ENCODE measurements around the gene RFXANK. TPM values are rescaled to one million over a fixed set of nuclear protein-coding genes. Genes with fewer than 3 reads are reported as not detected.
A peak's percentile ranks its signal among the peaks of the same experiment; 100 is the strongest.

The RFXANK gene
- total RNA-seq, 4 donors from 2014 or later = 32.5 to 87.8 (median 57.0) TPM

DNA sequence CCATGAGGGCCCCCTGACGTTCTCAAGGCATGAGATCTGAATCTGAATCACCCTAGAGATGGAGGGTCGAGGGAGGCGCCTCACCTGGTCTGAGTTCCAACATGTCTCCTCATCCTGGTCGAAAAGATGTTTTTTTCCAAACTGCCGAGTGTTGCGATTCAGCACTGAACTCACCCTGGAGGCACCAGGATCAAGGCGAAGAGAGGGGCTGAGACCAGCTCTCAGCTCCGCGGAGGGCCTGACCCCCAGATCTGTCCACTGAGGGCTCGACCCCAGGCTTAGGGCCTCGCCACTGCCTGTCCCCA lies 10.6 kb downstream of the RFXANK start:
- TF ChIP-seq POLR2A (IDR thresholded peaks at IDR 0.05) = no peak
- TF ChIP-seq, protein P1, sequence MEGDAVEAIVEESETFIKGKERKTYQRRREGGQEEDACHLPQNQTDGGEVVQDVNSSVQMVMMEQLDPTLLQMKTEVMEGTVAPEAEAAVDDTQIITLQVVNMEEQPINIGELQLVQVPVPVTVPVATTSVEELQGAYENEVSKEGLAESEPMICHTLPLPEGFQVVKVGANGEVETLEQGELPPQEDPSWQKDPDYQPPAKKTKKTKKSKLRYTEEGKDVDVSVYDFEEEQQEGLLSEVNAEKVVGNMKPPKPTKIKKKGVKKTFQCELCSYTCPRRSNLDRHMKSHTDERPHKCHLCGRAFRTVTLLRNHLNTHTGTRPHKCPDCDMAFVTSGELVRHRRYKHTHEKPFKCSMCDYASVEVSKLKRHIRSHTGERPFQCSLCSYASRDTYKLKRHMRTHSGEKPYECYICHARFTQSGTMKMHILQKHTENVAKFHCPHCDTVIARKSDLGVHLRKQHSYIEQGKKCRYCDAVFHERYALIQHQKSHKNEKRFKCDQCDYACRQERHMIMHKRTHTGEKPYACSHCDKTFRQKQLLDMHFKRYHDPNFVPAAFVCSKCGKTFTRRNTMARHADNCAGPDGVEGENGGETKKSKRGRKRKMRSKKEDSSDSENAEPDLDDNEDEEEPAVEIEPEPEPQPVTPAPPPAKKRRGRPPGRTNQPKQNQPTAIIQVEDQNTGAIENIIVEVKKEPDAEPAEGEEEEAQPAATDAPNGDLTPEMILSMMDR (IDR thresholded peaks at IDR 0.05) = no peak
- no peaks in the 10 kb centered on the region for H3K27me3 ChIP-seq
- H3K9me3 ChIP-seq = no peaks in the 10 kb centered on the region
- H3K36me3 ChIP-seq = peaks cover 8 to 24% of the 10 kb centered on the region in 2 donors
- peak overlapping the region in 2 of 3 donors; percentile 60 to 65 for H3K4me3 ChIP-seq (replicated peaks in 1 of 3)
- intact Hi-C loops (cut with DNase I) = no loop called here
- no peak for DNase-seq
- WGBS, 2 donors = 21 to 32% methylated on average over 6 to 11 of the region's 11 CpGs
- peak overlapping the region; percentile 48 to 70 (median 58) for H3K27ac ChIP-seq
- peaks cover 8 to 22% of the 10 kb centered on the region in 2 donors for H3K4me1 ChIP-seq

- Histone ChIP-seq H3K27ac (peak within 1 kb of the TSS; percentile 48 to 70 (median 58)), H3K36me3 (peaks cover 8 to 20% of the 10 kb centered on the region in 2 donors), H3K27me3 (no peaks in the 10 kb centered on the region), H3K4me1 (peaks cover 8 to 22% of the 10 kb centered on the region in 2 donors), H3K4me3 (replicated peaks in 1 of 3) (peak within 1 kb of the TSS; percentile 52 to 65 (median 60)), H3K9me3 (no peaks in the 10 kb centered on the region)
- WGBS, 2 donors = 7 to 14% methylated on average over 36 to 59 of the region's 60 CpGs
- intact Hi-C loops (cut with DNase I) = no loop called here
- peak; percentile 92 to 93 for DNase-seq
- peak in 1 of 2 donors; percentile 24 for TF ChIP-seq POLR2A (IDR thresholded peaks at IDR 0.05)
- TF ChIP-seq, protein P1 (IDR thresholded peaks at IDR 0.05) = peak in 1 of 6 experiments; percentile 18
Observed at GRCh38 chr19:19203012-19203856, 11.2 kb downstream of the RFXANK start, which contains the start of gene NR2C2AP. Gene NR2C2AP (minus strand): TSS chr19:19203414. CDS start chr19:19203060, 354 bp downstream.

DNA sequence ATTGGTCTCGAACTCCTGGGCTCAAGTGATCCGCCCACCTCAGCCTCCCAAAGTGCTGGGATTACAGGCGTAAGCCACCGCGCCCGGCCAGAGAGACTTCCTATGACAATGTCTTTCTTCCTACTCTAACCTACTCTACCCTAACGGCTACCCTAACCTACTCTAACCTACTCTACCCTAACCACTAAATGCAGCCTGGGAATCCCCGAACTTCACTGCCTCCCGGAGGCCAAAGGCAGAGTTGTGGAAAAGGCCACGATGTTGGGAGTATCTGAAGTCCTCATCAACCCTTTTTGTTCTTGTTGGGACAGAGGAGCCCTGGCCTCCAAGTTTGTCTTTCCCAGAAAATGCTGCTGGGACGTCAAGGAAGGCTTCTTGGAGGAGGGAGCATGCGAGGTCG lies 12.1 kb downstream of the RFXANK start:
- Histone ChIP-seq H3K36me3 (peaks cover under 1 to 11% of the 10 kb centered on the region in 2 donors), H3K27me3 (no peaks in the 10 kb centered on the region), H3K4me3 (replicated peaks in 1 of 3) (no peak overlapping the region), H3K9me3 (no peaks in the 10 kb centered on the region), H3K4me1 (peaks cover 8 to 22% of the 10 kb centered on the region in 2 donors), H3K27ac (no peak overlapping the region)
- no peak for DNase-seq
- no peak for TF ChIP-seq POLR2A (IDR thresholded peaks at IDR 0.05)
- TF ChIP-seq, protein P1 (IDR thresholded peaks at IDR 0.05) = no peak
- WGBS, 2 donors = 76 to 80% methylated on average over 13 of the region's 13 CpGs
- intact Hi-C loops (cut with DNase I) = no loop called here

- Histone ChIP-seq H3K4me3 (replicated peaks in 1 of 3) (no peak overlapping the region), H3K27me3 (no peaks in the 10 kb centered on the region), H3K27ac (no peak overlapping the region), H3K9me3 (no peaks in the 10 kb centered on the region), H3K4me1 (peaks cover 8 to 22% of the 10 kb centered on the region in 2 donors), H3K36me3 (peaks cover 0 to 6% of the 10 kb centered on the region in 2 donors)
- WGBS, 2 donors = 39 to 41% methylated on average over 14 of the region's 14 CpGs
- intact Hi-C loops (cut with DNase I) = no loop called here
- TF ChIP-seq, protein P1 (IDR thresholded peaks at IDR 0.05) = no peak
- no peak for TF ChIP-seq POLR2A (IDR thresholded peaks at IDR 0.05)
- peak; percentile 84 to 86 for DNase-seq
Observed at GRCh38 chr19:19205416-19206410, 13.7 kb downstream of the RFXANK start.

All from thyroid gland (tissue), 4 donors.